ENCODE measurements around the gene CCDC149. TPM values are rescaled to one million over a fixed set of nuclear protein-coding genes. Genes with fewer than 3 reads are reported as not detected.

CCDC149 gene
- polyA plus RNA-seq (ENCODE audit: insufficient read length in 3 of 3) = 10 to 100 TPM; 16.1 to 19.4 (median 16.9) TPM

DNA sequence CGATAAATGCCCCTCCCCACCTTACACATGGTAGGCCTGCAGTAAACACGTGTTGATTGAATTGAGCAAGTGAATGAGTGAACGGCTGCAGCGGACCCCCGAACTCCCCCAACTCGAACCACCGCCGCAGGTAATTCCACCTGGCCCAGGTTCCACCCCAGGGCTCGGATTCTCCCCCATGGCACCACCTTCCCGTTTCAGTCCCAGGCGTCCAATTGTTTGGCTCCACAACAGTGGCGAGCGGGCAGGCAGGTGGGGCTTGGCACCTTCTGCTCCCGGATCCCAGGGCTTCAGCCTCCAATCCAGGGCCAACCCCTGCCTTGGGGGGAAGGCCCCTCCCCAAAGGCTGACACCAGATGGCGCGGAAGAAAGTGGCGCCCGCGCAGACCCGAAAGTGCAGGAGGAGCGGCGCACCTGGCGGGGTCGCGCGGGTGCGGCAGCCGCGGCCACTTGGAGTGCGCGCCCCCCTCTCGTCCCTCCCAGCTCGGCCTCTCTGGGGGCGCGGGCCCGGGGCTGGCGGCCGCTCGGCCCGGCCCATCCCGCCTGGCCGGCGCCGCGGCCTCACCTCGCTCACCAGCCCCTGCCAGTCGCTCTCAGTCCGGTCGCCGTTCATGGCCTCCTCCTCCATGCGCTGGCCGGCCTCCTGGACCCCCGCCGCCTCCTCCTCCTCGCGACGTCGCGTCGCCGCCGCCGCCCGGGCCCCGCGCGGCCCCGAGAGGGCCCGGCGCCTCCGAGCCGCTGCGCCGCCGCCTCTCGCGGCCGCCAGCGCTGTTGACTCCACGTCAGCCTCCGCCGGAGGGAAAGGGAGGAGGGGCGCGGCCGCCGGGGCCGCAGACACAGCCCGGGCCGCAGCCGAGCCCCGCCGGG, at the start of gene CCDC149:
Gene CCDC149, minus strand, starts transcription at position 791 of the 867 bp plus-strand sequence. Its CDS starts 178 bp downstream, at position 613.
- DNase-seq (ENCODE audit: low read depth in 3 of 3, low spot score in 2 of 3) = peak in 1 of 3 donors; percentile 55

DNA sequence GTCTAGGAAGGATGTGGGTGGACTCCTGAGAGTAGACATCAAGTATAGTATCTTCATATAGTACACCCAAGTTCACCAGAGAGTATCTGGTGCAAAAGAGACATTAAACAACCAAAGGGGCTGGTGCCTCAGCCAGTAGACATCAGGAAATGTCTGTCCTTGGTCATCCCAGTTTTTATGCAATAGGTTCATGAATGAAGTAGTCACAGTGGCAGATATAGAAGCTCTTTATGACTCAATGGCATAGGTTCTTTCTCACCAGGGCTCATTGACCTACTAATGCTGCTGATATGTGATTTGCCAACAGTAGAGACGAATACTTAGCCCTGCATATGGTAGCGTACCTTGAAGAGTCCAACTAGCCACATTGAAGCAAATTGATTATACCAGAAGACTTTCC, 45.0 kb upstream of the CCDC149 start:
- DNase-seq (ENCODE audit: low read depth in 3 of 3, low spot score in 2 of 3) = no peak

DNA sequence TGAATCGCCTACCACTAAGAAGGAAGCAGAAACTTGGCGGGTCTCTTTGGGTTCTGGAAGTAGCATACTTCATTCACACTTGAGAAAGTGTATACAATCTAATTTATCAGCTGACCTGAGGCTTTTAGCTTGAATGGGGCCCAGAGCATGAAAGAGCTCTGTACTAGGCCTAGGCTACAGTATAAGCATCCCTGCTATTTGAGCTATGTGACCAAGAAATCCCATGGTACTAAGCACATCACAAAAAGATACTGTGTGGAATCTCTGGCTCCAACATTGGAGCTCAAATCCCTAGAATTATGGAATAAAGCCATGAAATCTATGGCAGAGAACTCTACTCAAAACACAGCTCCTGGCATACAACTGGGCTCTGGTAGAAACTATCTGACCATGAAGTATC, 43.9 kb upstream of the CCDC149 start:
- no peak for DNase-seq (ENCODE audit: low read depth in 3 of 3, low spot score in 2 of 3)

DNA sequence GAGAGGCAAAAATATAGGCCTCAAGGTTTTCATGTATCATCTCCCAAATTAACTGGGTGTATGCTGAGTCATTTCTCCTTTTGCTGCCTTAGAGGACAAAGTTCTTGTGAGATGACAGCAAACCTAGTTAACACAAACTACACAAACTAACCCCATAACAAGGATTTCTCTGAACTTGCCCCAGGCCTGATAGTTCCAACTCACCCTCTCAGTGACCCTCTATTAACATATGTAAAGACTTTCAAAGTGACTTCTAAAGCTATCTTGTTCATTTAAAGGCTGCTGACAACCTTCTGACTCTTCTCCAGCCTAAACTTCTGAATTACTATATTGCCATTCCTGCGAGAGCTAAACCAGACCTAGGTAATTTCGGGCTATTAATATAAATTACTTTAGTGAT, 43.2 kb upstream of the CCDC149 start:
- no peak for DNase-seq (ENCODE audit: low read depth in 3 of 3, low spot score in 2 of 3)

DNA sequence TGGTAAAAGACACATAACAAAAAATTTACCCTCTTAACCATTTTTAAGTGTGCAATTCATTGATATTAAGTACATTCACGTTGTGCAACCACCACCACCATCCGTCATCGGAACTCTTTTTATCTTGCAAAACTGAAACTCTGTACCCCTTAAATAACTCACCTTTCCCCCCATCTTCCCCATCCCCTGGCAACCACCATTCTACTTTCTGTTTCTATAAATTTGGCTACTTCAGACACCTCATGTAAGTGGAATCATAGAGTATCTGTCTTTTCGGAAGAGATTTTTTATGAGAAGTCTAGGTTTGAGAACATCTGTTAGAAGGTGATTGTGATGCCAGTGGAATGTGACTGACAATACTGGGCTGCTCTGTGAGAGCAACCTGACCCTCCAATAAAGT, 39.8 kb upstream of the CCDC149 start:
- DNase-seq (ENCODE audit: low read depth in 3 of 3, low spot score in 2 of 3) = no peak

DNA sequence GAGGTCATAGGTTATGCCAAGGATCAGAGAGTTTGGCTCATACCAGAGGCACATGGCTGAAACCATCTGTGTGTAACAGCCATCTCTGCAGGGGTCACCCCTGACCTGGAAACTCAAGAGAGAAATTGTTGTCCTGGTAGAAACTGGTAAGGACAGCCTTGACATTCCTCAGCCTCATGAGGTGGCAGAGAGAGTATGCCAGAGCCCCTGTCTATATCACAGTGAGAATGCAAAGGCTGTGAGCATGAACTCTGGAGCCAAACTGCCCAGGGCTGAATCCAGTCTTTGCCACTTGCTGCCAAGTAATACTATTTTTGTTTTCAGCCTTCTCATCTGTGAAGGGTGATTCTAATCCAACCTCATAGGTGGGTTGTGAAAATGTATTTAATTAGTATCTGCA, 37.1 kb upstream of the CCDC149 start:
- no peak for DNase-seq (ENCODE audit: low read depth in 3 of 3, low spot score in 2 of 3)

DNA sequence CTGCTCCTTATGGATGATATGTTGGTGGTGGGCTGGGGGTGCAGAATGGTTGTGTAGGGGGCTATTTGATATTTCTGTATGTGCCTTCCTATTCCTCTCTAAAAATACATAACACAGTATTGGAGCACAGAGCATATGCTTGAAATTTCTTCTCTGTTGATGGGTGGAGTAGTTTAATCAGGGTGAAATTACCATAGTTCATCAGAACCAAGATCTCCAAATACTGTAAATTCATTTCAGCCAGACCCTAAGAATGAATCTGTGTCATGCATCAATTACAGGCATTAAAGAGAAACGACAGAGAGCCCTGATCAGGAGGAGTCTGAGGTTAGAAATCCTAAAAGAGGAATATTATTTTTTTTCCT, 25.1 kb upstream of the CCDC149 start:
- no peak for DNase-seq (ENCODE audit: low read depth in 3 of 3, low spot score in 2 of 3)

DNA sequence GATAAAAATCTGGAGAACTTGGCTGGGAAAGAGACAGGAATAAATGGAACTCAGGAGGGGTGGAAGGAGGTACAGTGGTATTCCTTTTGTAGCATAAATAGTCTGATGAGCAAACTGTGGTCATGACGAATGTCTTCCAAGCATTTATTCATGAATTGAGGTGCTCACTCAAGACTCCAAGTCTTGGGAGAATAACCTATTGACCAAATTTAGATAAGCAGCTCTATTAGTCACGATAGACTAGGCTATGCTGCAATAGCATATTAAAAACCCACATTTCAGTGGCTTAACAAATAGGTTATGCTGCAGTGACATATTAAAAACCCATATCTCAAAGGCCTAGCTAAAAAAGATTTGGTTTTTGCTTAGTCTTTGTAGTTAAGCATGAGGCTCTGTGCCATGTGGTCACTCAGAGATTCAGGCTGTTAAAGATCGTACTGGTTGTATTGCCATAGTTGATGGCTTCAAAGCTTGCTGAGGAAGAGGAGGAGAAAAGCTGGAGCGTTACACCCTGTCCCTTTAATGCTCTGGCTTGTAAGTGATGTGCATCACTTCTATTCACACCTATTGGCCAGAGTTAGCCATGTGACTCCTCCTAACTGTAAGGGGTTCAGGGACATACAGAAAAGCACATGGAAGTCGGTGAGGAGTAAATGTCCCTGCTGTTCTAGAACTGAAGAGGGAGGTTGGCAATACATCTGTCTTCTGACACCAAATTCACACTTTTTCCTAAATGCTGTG, 24.5 kb upstream of the CCDC149 start:
- no peak for DNase-seq (ENCODE audit: low read depth in 3 of 3, low spot score in 2 of 3)

DNA sequence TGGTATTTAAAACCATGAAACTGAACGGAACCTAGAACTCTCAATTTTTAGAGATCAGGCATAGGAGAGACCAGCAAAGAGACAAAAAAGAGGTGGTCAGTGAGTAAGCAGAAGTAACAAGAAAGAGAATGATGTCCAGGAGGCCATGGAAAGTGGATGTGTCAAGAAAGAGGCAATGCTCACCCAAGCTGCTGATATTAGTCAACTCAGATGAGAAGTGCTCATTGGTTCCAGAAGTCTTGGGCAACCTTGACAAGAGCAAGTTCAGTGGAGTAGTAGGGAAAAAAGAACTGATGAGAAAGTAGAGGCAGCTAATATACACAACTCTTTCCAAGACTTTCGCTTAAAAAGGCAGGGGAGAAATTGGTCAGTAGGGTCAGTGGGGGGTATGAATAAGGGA, 23.0 kb upstream of the CCDC149 start:
- no peak for DNase-seq (ENCODE audit: low read depth in 3 of 3, low spot score in 2 of 3)

DNA sequence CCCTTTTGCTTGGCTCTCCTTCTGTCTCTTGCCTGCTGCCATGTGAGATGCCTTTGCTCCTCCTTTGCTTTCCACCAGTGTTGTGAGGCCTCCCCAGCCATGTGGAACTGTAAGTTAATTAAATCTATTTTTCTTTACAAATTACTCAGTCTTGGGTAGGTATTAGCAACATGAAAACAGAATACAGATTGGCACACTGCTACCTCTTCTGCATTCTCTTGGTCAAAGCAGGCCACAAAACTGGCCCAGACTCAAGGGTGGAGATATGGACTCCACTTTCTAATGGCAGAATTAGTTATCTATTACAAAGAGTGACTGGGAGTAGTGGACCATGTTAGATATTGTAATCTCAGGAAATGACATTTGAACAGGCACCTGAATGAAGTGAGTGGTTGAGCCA, 21.5 kb upstream of the CCDC149 start:
- no peak for DNase-seq (ENCODE audit: low read depth in 3 of 3, low spot score in 2 of 3)

DNA sequence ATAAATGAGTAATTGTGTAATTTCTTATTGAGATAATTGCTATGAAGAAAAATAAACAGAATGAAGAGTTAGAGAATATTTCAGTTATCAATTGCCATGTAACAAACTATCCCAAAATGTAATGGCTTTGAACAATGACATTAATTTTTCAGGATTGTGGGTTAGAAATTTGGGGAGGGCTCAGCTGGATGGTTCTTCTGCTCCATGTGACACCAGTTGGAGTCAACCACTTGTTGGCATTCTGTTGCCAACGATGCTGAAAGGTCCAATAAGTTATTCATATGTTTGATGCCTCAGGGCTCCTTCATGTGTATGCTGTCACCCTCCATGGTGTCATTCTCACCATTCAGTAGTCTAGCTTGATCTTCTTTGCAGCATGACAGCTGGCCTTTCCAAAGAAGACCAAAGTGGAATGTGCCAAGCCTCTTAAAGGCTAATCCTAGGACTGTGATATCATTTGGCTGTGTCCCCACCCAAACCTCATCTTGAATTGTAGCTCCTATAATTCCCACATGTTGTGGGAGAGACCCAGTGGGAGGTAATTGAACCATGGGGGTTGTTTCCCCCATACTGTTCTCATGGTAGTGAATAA, 20.9 kb upstream of the CCDC149 start:
- no peak for DNase-seq (ENCODE audit: low read depth in 3 of 3, low spot score in 2 of 3)

DNA sequence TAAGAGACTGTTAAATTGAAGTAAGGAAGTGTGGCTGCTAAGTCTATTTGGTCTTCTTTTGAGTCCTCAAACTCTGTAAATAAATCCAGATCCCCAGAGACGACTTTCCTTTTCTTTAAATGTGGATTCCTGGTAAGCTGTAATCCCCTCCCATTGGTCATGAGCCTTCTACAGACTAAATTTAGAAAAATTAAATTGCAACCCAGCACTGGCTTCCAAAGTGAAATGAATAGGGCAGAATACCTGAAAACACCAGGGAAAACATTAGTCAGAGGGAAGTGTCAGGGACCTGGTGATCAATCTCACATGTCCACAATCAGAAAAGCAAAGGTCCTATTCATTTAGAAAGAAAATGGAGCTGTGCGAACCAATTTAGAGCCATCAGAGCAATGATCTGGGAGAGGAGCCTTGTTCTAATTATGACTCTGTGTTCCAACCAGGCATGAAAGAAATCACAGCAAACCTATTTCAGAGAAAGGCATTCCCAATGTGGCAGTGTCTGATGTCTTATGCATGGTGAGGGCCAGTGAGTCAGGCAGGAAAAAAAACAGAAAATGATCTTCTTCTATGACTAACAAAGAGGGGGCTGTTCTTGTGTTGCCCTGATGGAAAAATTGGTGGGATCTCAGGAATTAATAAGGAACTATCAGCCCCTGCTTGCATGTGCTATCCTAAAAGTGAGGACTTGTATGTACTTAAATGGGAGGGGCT, 19.8 kb upstream of the CCDC149 start:
- DNase-seq (ENCODE audit: low read depth in 3 of 3, low spot score in 2 of 3) = no peak

DNA sequence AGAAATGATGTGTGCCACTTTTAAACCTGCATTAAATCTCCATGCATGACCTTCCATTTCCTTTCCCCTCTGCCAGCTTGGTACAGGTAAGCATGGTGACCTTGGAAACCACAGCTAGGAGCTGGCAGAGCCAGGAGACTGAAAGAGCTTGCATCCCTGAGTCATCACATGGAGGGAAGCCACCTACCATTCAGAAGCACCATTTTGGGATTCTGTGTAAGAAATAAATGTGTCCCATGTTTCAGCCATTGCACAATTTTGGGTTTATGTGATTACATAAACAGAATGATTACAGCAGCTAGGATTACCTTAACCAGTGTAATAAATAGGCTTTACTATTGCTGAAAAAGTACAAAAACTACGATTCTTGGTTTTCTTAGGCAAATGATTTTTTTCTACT, 17.3 kb upstream of the CCDC149 start:
- DNase-seq (ENCODE audit: low read depth in 3 of 3, low spot score in 2 of 3) = no peak

DNA sequence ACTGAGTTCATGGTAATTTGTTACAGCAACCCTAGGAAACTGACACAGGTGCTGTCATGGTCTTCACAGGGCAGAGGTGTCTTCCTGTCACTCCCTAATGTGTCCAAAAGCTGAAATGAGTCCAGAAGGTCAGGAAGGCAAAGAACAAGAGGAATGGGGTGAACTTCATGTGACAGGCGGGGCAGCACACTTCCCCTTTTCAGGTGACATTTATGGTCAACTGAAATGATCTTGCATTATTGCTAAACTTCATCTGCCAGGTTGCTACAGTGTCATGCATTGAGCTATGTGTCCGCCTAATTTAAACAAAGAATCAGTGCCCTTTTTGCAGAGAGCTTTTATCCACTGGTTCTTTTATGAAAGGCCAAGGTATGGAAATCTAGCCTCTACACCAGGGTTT, 15.9 kb upstream of the CCDC149 start:
- DNase-seq (ENCODE audit: low read depth in 3 of 3, low spot score in 2 of 3) = no peak

DNA sequence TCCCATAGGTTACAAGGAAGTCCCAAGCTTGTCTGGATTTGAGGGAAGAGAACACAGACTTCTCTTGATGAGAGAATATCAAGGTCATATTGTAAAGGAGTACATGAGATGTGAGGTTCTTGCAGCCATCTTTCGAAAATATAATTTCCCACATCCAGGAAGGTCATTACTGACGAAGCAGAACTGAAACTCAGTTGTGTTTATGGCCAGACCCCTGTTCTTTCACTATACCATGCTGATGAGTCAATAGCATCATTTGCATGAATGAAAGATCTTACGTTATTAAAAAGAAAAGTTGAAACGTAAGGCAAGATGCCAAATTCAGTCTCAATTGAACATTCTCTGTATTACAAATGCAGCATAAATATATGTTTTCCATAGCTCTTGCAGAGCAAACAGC, 14.2 kb upstream of the CCDC149 start:
- no peak for DNase-seq (ENCODE audit: low read depth in 3 of 3, low spot score in 2 of 3)

DNA sequence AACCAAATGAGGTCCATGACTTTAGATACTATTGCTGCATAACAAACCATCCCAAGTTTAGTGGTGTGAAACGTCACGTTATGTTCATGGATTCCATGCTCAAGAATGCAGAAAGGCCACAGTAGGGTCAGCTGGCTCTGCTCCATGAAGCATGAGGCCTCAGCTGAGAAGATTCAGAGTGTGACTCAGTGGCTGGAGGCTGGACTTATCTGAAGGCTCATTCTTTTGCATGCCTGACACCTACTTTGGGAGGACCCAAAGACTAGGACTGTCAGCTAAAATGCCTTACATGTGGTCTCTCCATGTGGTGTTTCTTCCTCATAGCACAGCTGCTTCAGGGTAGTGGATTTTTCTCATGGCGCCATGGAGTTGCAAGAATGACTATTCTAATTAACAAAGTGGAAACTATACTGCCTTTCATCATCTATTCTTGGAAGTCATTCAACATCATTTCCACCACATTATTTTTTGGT, 11.5 kb upstream of the CCDC149 start:
- DNase-seq (ENCODE audit: low read depth in 3 of 3, low spot score in 2 of 3) = no peak

DNA sequence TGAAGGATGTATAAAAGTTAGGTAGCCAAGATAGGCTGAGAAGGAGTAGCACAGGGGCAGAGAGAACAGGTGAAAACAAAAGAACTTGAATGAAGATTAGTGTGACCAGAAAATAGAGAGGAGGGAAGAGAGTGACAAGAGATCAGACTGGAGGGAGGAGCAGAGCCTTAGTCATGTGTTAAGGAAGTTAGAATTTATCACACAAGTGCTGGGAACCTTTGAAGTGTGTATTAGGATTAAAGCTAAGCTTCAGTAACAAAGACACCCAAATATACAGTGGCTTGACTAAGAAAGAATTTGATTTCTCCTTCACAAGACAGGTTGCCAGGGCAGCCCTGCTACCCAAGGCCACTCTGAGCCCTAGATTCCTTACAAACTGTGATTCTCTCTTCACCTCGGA, 10.7 kb upstream of the CCDC149 start:
- DNase-seq (ENCODE audit: low read depth in 3 of 3, low spot score in 2 of 3) = no peak

DNA sequence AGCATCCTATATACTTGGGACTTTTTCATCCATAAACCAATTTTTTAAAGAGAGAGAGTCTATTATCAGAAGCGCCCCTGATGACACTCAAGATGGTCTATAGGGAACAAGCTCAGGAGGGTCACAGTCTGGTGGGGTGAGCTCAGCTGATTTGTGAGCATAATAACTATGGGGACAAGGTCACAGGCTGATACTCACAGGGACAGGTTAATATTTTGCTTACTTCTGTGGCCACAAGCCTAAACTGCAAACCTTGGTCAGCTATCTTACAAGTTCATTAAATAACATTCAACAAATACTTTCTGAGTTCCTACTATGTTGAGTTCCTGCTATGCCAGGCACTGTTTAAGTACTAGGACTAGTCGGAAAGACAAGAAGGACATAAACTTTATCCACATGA, 10.2 kb upstream of the CCDC149 start:
- no peak for DNase-seq (ENCODE audit: low read depth in 3 of 3, low spot score in 2 of 3)

DNA sequence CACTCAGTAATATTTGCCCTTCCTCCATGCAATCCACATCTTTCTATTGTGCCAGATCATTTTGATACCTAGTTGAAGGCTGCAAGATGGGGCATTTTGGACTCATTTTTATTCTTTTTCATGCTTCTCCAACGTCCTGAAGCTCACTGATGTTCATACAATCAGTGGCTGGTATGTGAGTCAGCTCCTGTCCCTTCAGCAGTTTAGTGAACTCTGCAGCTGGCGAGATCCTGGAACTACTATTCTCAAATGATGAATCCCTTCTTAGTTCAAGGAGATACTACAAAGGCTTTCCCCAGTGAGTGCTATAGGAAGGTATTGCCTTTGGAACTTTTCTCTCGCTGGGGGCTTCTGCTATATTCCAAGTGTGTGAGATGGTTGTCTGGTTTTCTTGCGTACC, 9.6 kb upstream of the CCDC149 start:
- no peak for DNase-seq (ENCODE audit: low read depth in 3 of 3, low spot score in 2 of 3)

DNA sequence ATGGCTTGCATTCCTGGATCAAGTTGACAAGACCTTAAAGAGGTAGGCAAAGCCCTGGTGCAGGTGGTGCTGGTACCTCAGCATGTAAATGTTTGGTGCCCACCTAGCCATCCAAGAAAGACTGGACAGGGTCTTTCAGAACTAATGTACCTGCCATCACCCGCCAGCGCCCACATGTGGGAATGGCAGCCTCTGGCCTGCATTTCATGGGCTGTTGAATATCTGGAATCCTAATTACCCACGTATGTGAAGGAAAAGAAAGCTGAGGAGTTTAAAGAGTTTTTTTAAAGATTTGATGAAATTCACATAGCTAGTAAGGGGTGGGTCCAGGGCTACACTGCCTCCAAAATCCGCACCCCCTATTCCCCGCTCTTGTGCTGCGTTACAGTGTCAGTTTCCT, 8.6 kb upstream of the CCDC149 start:
- DNase-seq (ENCODE audit: low read depth in 3 of 3, low spot score in 2 of 3) = no peak

DNA sequence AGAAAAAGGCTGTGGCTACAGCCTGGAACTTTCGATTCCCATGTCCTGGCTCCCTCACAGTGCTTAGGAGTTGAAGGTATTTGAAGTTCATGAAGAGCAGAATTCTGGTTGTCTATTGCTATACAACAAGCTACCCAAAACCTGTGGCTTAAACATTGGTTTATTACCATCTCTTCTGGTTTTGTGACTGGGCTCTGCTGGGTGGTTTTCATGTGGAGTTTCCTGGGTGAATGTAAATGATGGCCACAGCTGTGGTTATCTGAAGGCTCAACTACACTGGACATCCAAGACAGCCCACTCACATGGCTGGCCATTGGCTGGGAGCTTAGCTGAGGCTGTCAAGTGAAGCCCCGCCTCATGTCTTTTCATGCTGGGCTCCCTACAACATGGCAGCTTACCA, 7.2 kb upstream of the CCDC149 start:
- DNase-seq (ENCODE audit: low read depth in 3 of 3, low spot score in 2 of 3) = no peak

Measured in right renal cortex interstitium (tissue), 3 donors.